Ovary (tissue), 9 donors: ENCODE measurements around the gene CHTOP. TPM values are rescaled to one million over a fixed set of nuclear protein-coding genes. Genes with fewer than 3 reads are reported as not detected.

Experiments
- DNase-seq, 5 donors: peaks; one replicate each; pipeline ENCODE4 v3.0.0-alpha.2; 2019 to 2020
- H3K27ac ChIP-seq, 2 donors: fragments of 200-600 bp; one replicate each; pipeline versions ENCODE4 v1.5.1 to v1.8.0; 2019 to 2022
- H3K27me3 ChIP-seq: fragments of 200-600 bp; one replicate; pipeline ENCODE4 v1.8.0; 2022
- H3K36me3 ChIP-seq: fragments of 200-600 bp; sonication (generic); one replicate; pipeline ENCODE4 v1.5.1; 2019
- H3K4me1 ChIP-seq: one replicate; pipeline ENCODE4 v1.8.1; 2013; ENCODE audit warnings: mild to moderate bottlenecking, moderate library complexity; ENCODE audit not compliant: insufficient read depth
- H3K4me3 ChIP-seq: fragments of 200-600 bp; sonication (generic); one replicate; pipeline ENCODE4 v1.5.1; 2017
- H3K9me3 ChIP-seq, 2 donors: fragments of 200-600 bp in 1 of 2; sonication (generic) in 1 of 2; one replicate each; pipeline versions ENCODE4 v1.5.1 to v1.8.1; 2013 to 2019; ENCODE audit warnings: mild to moderate bottlenecking in 1 of 2, moderate library complexity in 1 of 2
- CTCF ChIP-seq, 3 donors: fragments of 450-650 bp in 2 of 3; fragments of 200-600 bp in 1 of 3; IDR thresholded peaks; one replicate each; pipeline versions ENCODE4 v1.5.1 to v1.8.0; 2016 to 2022; ENCODE audit warnings: antibody characterized with exemption in 3 of 3, mild to moderate bottlenecking in 1 of 3
- EP300 ChIP-seq: sonication (generic); formaldehyde crosslinking; IDR thresholded peaks from one replicate; pipeline ENCODE4 v1.6.1; 2017; ENCODE audit warnings: antibody characterized with exemption
- POLR2A ChIP-seq: fragments of 450-650 bp; IDR thresholded peaks from one replicate; pipeline ENCODE4 v1.6.1; 2017; ENCODE audit warnings: antibody characterized with exemption, mild to moderate bottlenecking, moderate library complexity
- WGBS, 3 donors: extraction: QIAGEN DNeasy Blood & Tissue Kit in 1 of 3; methylation state at CpG; one replicate each; pipeline versions ENCODE4 v1.1.5 to v1.1.7; 2013 to 2017; 5-methylcytosine and 5-hydroxymethylcytosine counted together
- intact Hi-C, 4 donors: fragments of 100-400 bp; cut with DNase I; formaldehyde crosslinking; loops; one replicate each; pipeline versions ENCODE4 v1.11.0 to v1.15.1; 2022 to 2023
- polyA plus RNA-seq, 2 donors: library from polyadenylated mRNA; stranded (reverse); fragments of 200-250 nt in 1 of 2; fragments of 350-450 nt in 1 of 2; fragmentation: Illumina TruSeq in 1 of 2; extraction: RNeasy Lipid Tissue Mini Kit (QIAGEN cat#74804) in 1 of 2; gene quantifications; one replicate each; pipeline ENCODE4 v1.2.3, GENCODE V29; 2013 to 2014
- total RNA-seq, 7 donors: library from RNA; depleted of rRNA in 2 of 7; stranded (reverse); fragments of >200 nt in 2 of 7; fragmentation: NEBNext Ultra II Directional in 3 of 7; extraction: Animal tissue kit (Norgen Biotek cat#: 25700) in 3 of 7; gene quantifications; one replicate each; pipeline versions ENCODE4 v1.1.0 to v1.2.4, GENCODE V29; 2016 to 2023
- donor health status: DM: no; HTN: no; CAD: no; lungs with moderate emphysema.
- donor health status: DM: no; HTN: no; CAD: no.
- donor health status: Bipolar disorder and iron deficiency.
- donor health status: DM: yes; HTN: yes; CAD: no.
- donor health status: DM: no; HTN: no; CAD: no.
- donor health status: DM: yes; HTN: yes; CAD: no.

CHTOP gene
- total and polyA plus RNA-seq, 9 donors: 54.0 to 91.1 (median 72.9) TPM

GRCh38 chr1:153608089-153608682 is 25.7 kb upstream of the CHTOP start:
- DNase-seq: no peak
- no peaks in the 10 kb centered on the region for H3K27me3 ChIP-seq
- H3K9me3 ChIP-seq: no peaks in the 10 kb centered on the region
- TF ChIP-seq CTCF (IDR thresholded peaks at IDR 0.05) (no peak), POLR2A (no peak), EP300 (no peak)
- peaks cover 30% of the 10 kb centered on the region for H3K4me1 ChIP-seq
- H3K4me3 ChIP-seq: peak overlapping the region; percentile 24
- no peaks in the 10 kb centered on the region for H3K36me3 ChIP-seq
- intact Hi-C loops: no loop called here
- 70 to 75% (median 73%) methylated on average over 7 of the region's 7 CpGs for WGBS, 3 donors
- peak overlapping the region; percentile 39 to 72 for H3K27ac ChIP-seq

GRCh38 chr1:153608742-153609584 is 24.9 kb upstream of the CHTOP start:
- peak; percentile 74 to 80 (median 77) for DNase-seq
- peaks cover 27% of the 10 kb centered on the region for H3K4me1 ChIP-seq
- no peaks in the 10 kb centered on the region for H3K36me3 ChIP-seq
- intact Hi-C loops: no loop called here
- TF ChIP-seq EP300: no peak
- TF ChIP-seq POLR2A: no peak
- no peak for TF ChIP-seq CTCF (IDR thresholded peaks at IDR 0.05)
- no peaks in the 10 kb centered on the region for H3K9me3 ChIP-seq
- WGBS, 3 donors: 29 to 42% (median 30%) methylated on average over 17 to 19 of the region's 19 CpGs
- H3K4me3 ChIP-seq: peak overlapping the region; percentile 24
- H3K27ac ChIP-seq: peak overlapping the region; percentile 39 to 72
- no peaks in the 10 kb centered on the region for H3K27me3 ChIP-seq

GRCh38 chr1:153609585-153609907 is 24.3 kb upstream of the CHTOP start:
- Histone ChIP-seq H3K4me3 (no peak overlapping the region), H3K4me1 (peaks cover 27% of the 10 kb centered on the region), H3K27me3 (no peaks in the 10 kb centered on the region), H3K36me3 (no peaks in the 10 kb centered on the region), H3K9me3 (no peaks in the 10 kb centered on the region), H3K27ac (peak overlapping the region; percentile 39 to 72)
- intact Hi-C loops: no loop called here
- 41 to 50% (median 46%) methylated on average over 6 of the region's 6 CpGs for WGBS, 3 donors
- no peak for DNase-seq
- TF ChIP-seq POLR2A (no peak), EP300 (no peak), CTCF (IDR thresholded peaks at IDR 0.05) (no peak)

- Histone ChIP-seq H3K27ac (peak overlapping the region; percentile 54 to 72), H3K9me3 (no peaks in the 10 kb centered on the region), H3K4me3 (no peak overlapping the region), H3K4me1 (peaks cover 27% of the 10 kb centered on the region), H3K36me3 (no peaks in the 10 kb centered on the region), H3K27me3 (no peaks in the 10 kb centered on the region)
- intact Hi-C loops: no loop called here
- 64 to 71% (median 66%) methylated on average over 4 of the region's 4 CpGs for WGBS, 3 donors
- no peak for TF ChIP-seq EP300
- TF ChIP-seq POLR2A: no peak
- TF ChIP-seq CTCF (IDR thresholded peaks at IDR 0.05): no peak
- DNase-seq: peak in 1 of 5 donors; percentile 24
Measured at GRCh38 chr1:153610334-153610733, 23.5 kb upstream of the CHTOP start.
